ENCODE results near the gene TIGD1.

DNA sequence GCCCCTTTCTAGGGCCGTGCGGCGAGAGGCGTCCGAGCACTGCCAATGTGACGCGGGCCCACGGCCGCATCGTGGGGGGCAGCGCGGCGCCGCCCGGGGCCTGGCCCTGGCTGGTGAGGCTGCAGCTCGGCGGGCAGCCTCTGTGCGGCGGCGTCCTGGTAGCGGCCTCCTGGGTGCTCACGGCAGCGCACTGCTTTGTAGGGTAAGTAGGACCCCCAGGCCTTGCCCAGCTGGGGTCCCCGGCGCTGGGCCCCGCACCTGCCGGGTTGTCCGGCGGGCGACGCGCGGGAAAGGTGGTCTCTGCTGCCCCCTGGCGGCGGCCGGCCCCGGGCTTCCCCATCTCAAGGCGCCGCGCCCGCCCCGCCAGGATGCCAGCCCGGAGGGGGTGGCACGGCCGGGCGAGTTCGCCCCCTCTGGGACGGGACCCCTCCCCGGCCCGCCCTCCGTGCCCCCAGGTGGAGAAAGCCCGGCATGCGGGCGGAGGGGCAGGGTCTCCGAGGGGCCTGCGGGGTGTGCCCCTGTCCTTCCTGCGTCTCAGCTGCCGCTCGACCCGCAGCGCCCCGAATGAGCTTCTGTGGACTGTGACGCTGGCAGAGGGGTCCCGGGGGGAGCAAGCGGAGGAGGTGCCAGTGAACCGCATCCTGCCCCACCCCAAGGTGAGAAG, 28.3 kb downstream of the TIGD1 start:
- peak; percentile 78 to 96 (median 84) for TF ChIP-seq CTCF (IDR thresholded peaks at IDR 0.05)
- no peak for TF ChIP-seq POLR2A (IDR thresholded peaks at IDR 0.05)

All from esophagus squamous epithelium (tissue), 4 donors.